Ascending aorta (tissue), 2 donors: Measurements from ENCODE around the gene COL8A2. TPM values are rescaled to one million over a fixed set of nuclear protein-coding genes. Genes with fewer than 3 reads are reported as not detected.

ENCODE experiments used
- DNase-seq, 2 donors: peaks; one replicate each; pipeline ENCODE4 v3.0.0-alpha.2; 2019; ENCODE audit warnings: low spot score in 2 of 2
- H3K27ac ChIP-seq, 2 donors: fragments of 200-600 bp; sonication (generic); one replicate each; pipeline ENCODE4 v1.5.1; 2016 to 2017; ENCODE audit warnings: mild to moderate bottlenecking in 1 of 2
- H3K27me3 ChIP-seq: fragments of 200-600 bp; sonication (generic); one replicate; pipeline ENCODE4 v1.5.1; 2017
- H3K36me3 ChIP-seq, 2 donors: fragments of 200-600 bp; sonication (generic); one replicate each; pipeline ENCODE4 v1.5.1; 2016
- H3K4me1 ChIP-seq, 2 donors: fragments of 200-600 bp; sonication (generic); one replicate each; pipeline ENCODE4 v1.5.1; 2016 to 2017; ENCODE audit warnings: mild to moderate bottlenecking in 1 of 2
- H3K4me3 ChIP-seq, 2 donors: fragments of 200-600 bp; sonication (generic); one replicate each; pipeline ENCODE4 v1.5.1; 2016 to 2017; ENCODE audit warnings: mild to moderate bottlenecking in 1 of 2
- H3K9me3 ChIP-seq, 2 donors: fragments of 200-600 bp; sonication (generic); one replicate each; pipeline ENCODE4 v1.5.1; 2016
- CTCF ChIP-seq, 3 experiments: fragments of 200-600 bp in 2 of 3; fragments of 450-650 bp in 1 of 3; sonication (generic) in 2 of 3; IDR thresholded peaks; one replicate each; pipeline ENCODE4 v1.5.1; 2016 to 2019; ENCODE audit warnings: antibody characterized with exemption in 3 of 3, mild to moderate bottlenecking in 1 of 3, moderate library complexity in 1 of 3
- intact Hi-C: fragments of 100-400 bp; cut with DNase I; formaldehyde crosslinking; loops from one replicate; pipeline ENCODE4 v1.15.1; 2023
- total RNA-seq: library from RNA; depleted of rRNA; stranded (reverse); fragments of >200 nt; gene quantifications from one replicate; pipeline ENCODE4 v1.1.0, GENCODE V29; 2016

COL8A2 gene
- total RNA-seq, 1 donor from 2014 or later, result 41.7 TPM

- Histone ChIP-seq H3K4me1 (peaks cover 8 to 31% of the 10 kb centered on the region in 2 donors), H3K36me3 (peaks cover 13 to 16% of the 10 kb centered on the region in 2 donors), H3K9me3 (no peaks in the 10 kb centered on the region), H3K27ac (peak overlapping the region; percentile 85 to 91), H3K27me3 (no peaks in the 10 kb centered on the region), H3K4me3 (no peak overlapping the region)
- intact Hi-C loops, result no loop called here
- TF ChIP-seq CTCF (IDR thresholded peaks at IDR 0.05), result no peak
- peak in 1 of 2 donors; percentile 93 for DNase-seq
These were observed 11.5 kb upstream of the COL8A2 start for GRCh38 chr1:36136535-36136934.

- Histone ChIP-seq H3K9me3 (no peaks in the 10 kb centered on the region), H3K4me1 (peaks cover 8 to 31% of the 10 kb centered on the region in 2 donors), H3K27me3 (no peaks in the 10 kb centered on the region), H3K27ac (peak overlapping the region; percentile 85 to 91), H3K4me3 (no peak overlapping the region), H3K36me3 (peaks cover 13 to 16% of the 10 kb centered on the region in 2 donors)
- intact Hi-C loops, result no loop called here
- no peak for TF ChIP-seq CTCF (IDR thresholded peaks at IDR 0.05)
- no peak for DNase-seq
These were observed 10.8 kb upstream of the COL8A2 start for GRCh38 chr1:36135796-36136195.

- Histone ChIP-seq H3K27ac (peak overlapping the region; percentile 85 to 91), H3K9me3 (no peaks in the 10 kb centered on the region), H3K4me3 (no peak overlapping the region), H3K4me1 (peaks cover 8 to 31% of the 10 kb centered on the region in 2 donors), H3K36me3 (peaks cover 13 to 16% of the 10 kb centered on the region in 2 donors), H3K27me3 (no peaks in the 10 kb centered on the region)
- intact Hi-C loops, result no loop called here
- TF ChIP-seq CTCF (IDR thresholded peaks at IDR 0.05), result no peak
- DNase-seq, result no peak
These were observed 10.3 kb upstream of the COL8A2 start for GRCh38 chr1:36135330-36135667.

- Histone ChIP-seq H3K27me3 (no peaks in the 10 kb centered on the region), H3K9me3 (no peaks in the 10 kb centered on the region), H3K4me1 (peaks cover 8 to 28% of the 10 kb centered on the region in 2 donors), H3K27ac (peak overlapping the region; percentile 85 to 91), H3K36me3 (peaks cover 13 to 16% of the 10 kb centered on the region in 2 donors), H3K4me3 (no peak overlapping the region)
- peak; percentile 75 to 85 (median 77) for TF ChIP-seq CTCF (IDR thresholded peaks at IDR 0.05)
- DNase-seq, result peak in 1 of 2 donors; percentile 81
- intact Hi-C loops, result loop anchor here (1.0 kb wide), 1 partner anchor 35 kb away; no protein-coding TSS in a partner anchor
These were observed 9.7 kb upstream of the COL8A2 start for GRCh38 chr1:36134505-36135329.

- no peak overlapping the region for H3K4me3 ChIP-seq
- no peaks in the 10 kb centered on the region for H3K27me3 ChIP-seq
- peaks cover 9 to 11% of the 10 kb centered on the region in 2 donors for H3K36me3 ChIP-seq
- no peak for DNase-seq
- intact Hi-C loops, result loop anchor here (1.0 kb wide), 1 partner anchor 35 kb away; no protein-coding TSS in a partner anchor
- no peaks in the 10 kb centered on the region for H3K9me3 ChIP-seq
- no peak for TF ChIP-seq CTCF (IDR thresholded peaks at IDR 0.05)
- H3K27ac ChIP-seq, result peak overlapping the region; percentile 85 to 91
- H3K4me1 ChIP-seq, result peaks cover 8 to 28% of the 10 kb centered on the region in 2 donors
These were observed 9.0 kb upstream of the COL8A2 start for GRCh38 chr1:36134031-36134430.
